GM10248 (cell line): ENCODE data around the gene S100A11.

Experiments used
- CTCF ChIA-PET: fragments of 300-600 bp; sonication (Branson Sonifier 250); formaldehyde crosslinking; extraction: SDS; loops from one replicate; lab custom pipeline; 2021; ENCODE audit warnings: antibody characterized with exemption; lab: Yijun Ruan, JAX
- POLR2A ChIA-PET: fragments of 350-650 bp; sonication (Branson Sonifier 250); formaldehyde crosslinking; extraction: SDS; loops from one replicate; lab custom pipeline; 2020; ENCODE audit warnings: antibody characterized with exemption; lab: Yijun Ruan, JAX
- DNase-seq: peaks from one replicate; pipeline ENCODE4 v3.0.0; 2012; ENCODE audit errors: extremely low spot score
- CTCF ChIP-seq: IDR thresholded peaks from 2 replicates; pipeline ENCODE4 v1.5.1; 2012; ENCODE audit warnings: mild to moderate bottlenecking, low read depth; ENCODE audit errors: extremely low read depth, missing control alignments, control extremely low read depth

S100A11 gene

GRCh38 chr1:152049291-152050083, 12.7 kb upstream of the S100A11 start:
- TF ChIP-seq CTCF, result no peak
- POLR2A ChIA-PET, result no interaction called here
- no peak for DNase-seq
- CTCF ChIA-PET, result interaction anchor here (1.0 to 13.5 kb wide), 4 partner anchors 8 to 409 kb away, joined by 3 to 220 read pairs (median 4); no protein-coding TSS in a partner anchor

- ChIA-PET CTCF (interaction anchor here (0.9 to 13.5 kb wide), 7 partner anchors 9 to 410 kb away, joined by 3 to 220 read pairs (median 5); partner anchors contain the start of gene S100A11), POLR2A (no interaction called here)
- no peak for DNase-seq
- no peak for TF ChIP-seq CTCF
Measured at GRCh38 chr1:152048416-152049009, 11.7 kb upstream of the S100A11 start.

GRCh38 chr1:152047730-152048415, 11.1 kb upstream of the S100A11 start:
- POLR2A ChIA-PET, result no interaction called here
- CTCF ChIA-PET, result interaction anchor here (0.9 to 13.5 kb wide), 7 partner anchors 8 to 411 kb away, joined by 3 to 220 read pairs (median 5); partner anchors contain the start of gene S100A11
- peak; percentile 87 for DNase-seq
- TF ChIP-seq CTCF, result peak; percentile 65

GRCh38 chr1:152047413-152047729, 10.6 kb upstream of the S100A11 start:
- ChIA-PET POLR2A (interaction anchor here (0.7 kb wide), 1 partner anchor 62 kb away, joined by 3 read pairs; no protein-coding TSS in a partner anchor), CTCF (interaction anchor here (1.0 to 13.5 kb wide), 5 partner anchors 8 to 411 kb away, joined by 3 to 220 read pairs (median 9); partner anchors contain the start of gene S100A11)
- TF ChIP-seq CTCF, result no peak

GRCh38 chr1:152044386-152044785, 7.6 kb upstream of the S100A11 start:
- ChIA-PET CTCF (interaction anchor here (0.8 to 2.5 kb wide), 4 partner anchors 9 to 414 kb away, joined by 3 to 14 read pairs (median 5); no protein-coding TSS in a partner anchor), POLR2A (no interaction called here)
- TF ChIP-seq CTCF, result no peak
- no peak for DNase-seq

More at GRCh38 chr1:152047413-152047729, 10.6 kb upstream of the S100A11 start:
- no peak for DNase-seq

- no peak for DNase-seq
- no peak for TF ChIP-seq CTCF
- POLR2A ChIA-PET, result no interaction called here
- CTCF ChIA-PET, result interaction anchor here (1.0 to 8.8 kb wide), 3 partner anchors 9 to 415 kb away, joined by 3 to 42 read pairs (median 4); no protein-coding TSS in a partner anchor
Measured at GRCh38 chr1:152043870-152044269, 7.1 kb upstream of the S100A11 start.
